SK-N-SH (cell line): ENCODE data around the gene SLC7A1. TPM values are rescaled to one million over a fixed set of nuclear protein-coding genes. Genes with fewer than 3 reads are reported as not detected.

Source experiments
- ELF1 ChIP-seq: IDR thresholded peaks from 2 replicates; pipeline ENCODE4 v1.4.0; 2012
- EP300 ChIP-seq, 2 experiments: IDR thresholded peaks; 2 replicates each; pipeline versions ENCODE4 v1.4.0 to v1.6.1; 2012; ENCODE audit warnings: borderline replicate concordance in 1 of 2, low read depth in 1 of 2, low read length in 1 of 2
- EZH2phosphoT487 ChIP-seq: fragments of 200-600 bp; sonication (generic); IDR thresholded peaks from 2 replicates; pipeline ENCODE4 v1.6.1; 2017; ENCODE audit warnings: low read depth, mixed run types, mild to moderate bottlenecking, antibody characterized with exemption, moderate library complexity, borderline replicate concordance
- GATA2 ChIP-seq: sonication (generic); formaldehyde crosslinking; IDR thresholded peaks from 2 replicates; pipeline ENCODE4 v1.5.0; 2020; ENCODE audit warnings: mild to moderate bottlenecking, missing genetic modification reagents
- JUND ChIP-seq: IDR thresholded peaks from 2 replicates; pipeline ENCODE4 v1.4.0; 2012
- MEF2A ChIP-seq: IDR thresholded peaks from 2 replicates; pipeline ENCODE4 v1.4.0; 2012; ENCODE audit warnings: low read depth, borderline replicate concordance
- MXI1 ChIP-seq: IDR thresholded peaks from 2 replicates; pipeline ENCODE4 v1.6.1; 2012; ENCODE audit warnings: mild to moderate bottlenecking, low read depth, low read length, improper control_type of control experiment
- POLR2AphosphoS5 ChIP-seq: IDR thresholded peaks from 2 replicates; pipeline ENCODE4 v1.6.1; 2012; ENCODE audit warnings: low read depth, low read length
- RCOR1 ChIP-seq: fragments of 150-350 bp; IDR thresholded peaks from 2 replicates; pipeline ENCODE4 v1.6.1; 2017; ENCODE audit warnings: antibody characterized with exemption, low read length
- RFX5 ChIP-seq: IDR thresholded peaks from 2 replicates; pipeline ENCODE4 v1.6.1; 2012; ENCODE audit warnings: mild to moderate bottlenecking, improper control_type of control experiment, low read length
- TCF12 ChIP-seq: IDR thresholded peaks from 2 replicates; pipeline ENCODE4 v1.4.0; 2012
- TEAD4 ChIP-seq: IDR thresholded peaks from 2 replicates; pipeline ENCODE4 v1.4.0; 2012; ENCODE audit warnings: mild to moderate bottlenecking, borderline replicate concordance; ENCODE audit not compliant: insufficient read depth
- YY1 ChIP-seq: IDR thresholded peaks from 2 replicates; pipeline ENCODE4 v1.4.0; 2012; ENCODE audit warnings: low read depth, mild to moderate bottlenecking
- polyA plus RNA-seq, 3 experiments: library from polyadenylated mRNA; depleted of rRNA; stranded (reverse); fragments of >200 nt; gene quantifications; 2 replicates each; pipeline ENCODE4 v1.2.3, GENCODE V29; 2012
- TF ChIP-seq, protein P1 (sequence below): IDR thresholded peaks from 2 replicates; pipeline ENCODE4 v1.6.1; 2012; ENCODE audit warnings: mild to moderate bottlenecking, low read depth, low read length, moderate library complexity
- TF ChIP-seq, protein P2 (sequence below): fragments of 200-600 bp; sonication (generic); IDR thresholded peaks from 2 replicates; pipeline ENCODE4 v1.6.1; 2017; ENCODE audit warnings: antibody characterized with exemption, mild to moderate bottlenecking, moderate library complexity
- TF ChIP-seq, protein P3 (sequence below): fragments of 150-350 bp; IDR thresholded peaks from 2 replicates; pipeline ENCODE4 v1.6.1; 2017; ENCODE audit warnings: antibody characterized with exemption, low read length, low read depth, borderline replicate concordance
- TF ChIP-seq, protein P4 (sequence below): IDR thresholded peaks from 2 replicates; pipeline ENCODE4 v1.4.0; 2012; ENCODE audit warnings: low read depth, borderline replicate concordance

Gene SLC7A1
- polyA plus RNA-seq, 1 of the 3 experiments (the other 2 are of a cell fraction): 14.0 TPM

DNA sequence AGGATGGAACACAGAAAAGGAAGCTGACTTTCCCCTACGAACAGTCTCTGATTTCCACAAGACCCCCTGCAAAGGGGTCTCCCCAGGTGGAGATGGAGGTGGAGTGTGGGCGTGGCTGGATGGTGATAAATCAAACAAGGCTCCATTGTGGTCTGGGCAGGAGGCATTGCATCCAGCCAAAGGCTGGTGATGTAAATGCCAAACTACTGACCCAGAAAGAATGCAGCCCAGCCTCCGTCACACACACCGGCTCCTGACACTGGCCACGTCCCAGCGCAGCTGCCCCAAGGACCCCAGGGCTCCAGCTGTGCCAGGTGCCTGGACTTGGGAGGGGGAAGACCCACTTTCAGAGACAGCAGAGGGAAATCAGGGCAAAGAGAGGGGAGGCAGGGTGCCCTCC lies 6.3 kb downstream of the SLC7A1 start (continued):
- TF ChIP-seq YY1: no peak
- TF ChIP-seq TEAD4: peak; percentile 57; the same call in 1 of the 2 replicates
- TF ChIP-seq, protein P1, sequence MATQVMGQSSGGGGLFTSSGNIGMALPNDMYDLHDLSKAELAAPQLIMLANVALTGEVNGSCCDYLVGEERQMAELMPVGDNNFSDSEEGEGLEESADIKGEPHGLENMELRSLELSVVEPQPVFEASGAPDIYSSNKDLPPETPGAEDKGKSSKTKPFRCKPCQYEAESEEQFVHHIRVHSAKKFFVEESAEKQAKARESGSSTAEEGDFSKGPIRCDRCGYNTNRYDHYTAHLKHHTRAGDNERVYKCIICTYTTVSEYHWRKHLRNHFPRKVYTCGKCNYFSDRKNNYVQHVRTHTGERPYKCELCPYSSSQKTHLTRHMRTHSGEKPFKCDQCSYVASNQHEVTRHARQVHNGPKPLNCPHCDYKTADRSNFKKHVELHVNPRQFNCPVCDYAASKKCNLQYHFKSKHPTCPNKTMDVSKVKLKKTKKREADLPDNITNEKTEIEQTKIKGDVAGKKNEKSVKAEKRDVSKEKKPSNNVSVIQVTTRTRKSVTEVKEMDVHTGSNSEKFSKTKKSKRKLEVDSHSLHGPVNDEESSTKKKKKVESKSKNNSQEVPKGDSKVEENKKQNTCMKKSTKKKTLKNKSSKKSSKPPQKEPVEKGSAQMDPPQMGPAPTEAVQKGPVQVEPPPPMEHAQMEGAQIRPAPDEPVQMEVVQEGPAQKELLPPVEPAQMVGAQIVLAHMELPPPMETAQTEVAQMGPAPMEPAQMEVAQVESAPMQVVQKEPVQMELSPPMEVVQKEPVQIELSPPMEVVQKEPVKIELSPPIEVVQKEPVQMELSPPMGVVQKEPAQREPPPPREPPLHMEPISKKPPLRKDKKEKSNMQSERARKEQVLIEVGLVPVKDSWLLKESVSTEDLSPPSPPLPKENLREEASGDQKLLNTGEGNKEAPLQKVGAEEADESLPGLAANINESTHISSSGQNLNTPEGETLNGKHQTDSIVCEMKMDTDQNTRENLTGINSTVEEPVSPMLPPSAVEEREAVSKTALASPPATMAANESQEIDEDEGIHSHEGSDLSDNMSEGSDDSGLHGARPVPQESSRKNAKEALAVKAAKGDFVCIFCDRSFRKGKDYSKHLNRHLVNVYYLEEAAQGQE: no peak
- TF ChIP-seq RFX5: no peak
- 0 out of 2 replicates have a peak, but pooled peaks have one; percentile 8 for TF ChIP-seq JUND
- no peak for TF ChIP-seq ELF1
- no peak for TF ChIP-seq EZH2phosphoT487
- TF ChIP-seq, protein P2, sequence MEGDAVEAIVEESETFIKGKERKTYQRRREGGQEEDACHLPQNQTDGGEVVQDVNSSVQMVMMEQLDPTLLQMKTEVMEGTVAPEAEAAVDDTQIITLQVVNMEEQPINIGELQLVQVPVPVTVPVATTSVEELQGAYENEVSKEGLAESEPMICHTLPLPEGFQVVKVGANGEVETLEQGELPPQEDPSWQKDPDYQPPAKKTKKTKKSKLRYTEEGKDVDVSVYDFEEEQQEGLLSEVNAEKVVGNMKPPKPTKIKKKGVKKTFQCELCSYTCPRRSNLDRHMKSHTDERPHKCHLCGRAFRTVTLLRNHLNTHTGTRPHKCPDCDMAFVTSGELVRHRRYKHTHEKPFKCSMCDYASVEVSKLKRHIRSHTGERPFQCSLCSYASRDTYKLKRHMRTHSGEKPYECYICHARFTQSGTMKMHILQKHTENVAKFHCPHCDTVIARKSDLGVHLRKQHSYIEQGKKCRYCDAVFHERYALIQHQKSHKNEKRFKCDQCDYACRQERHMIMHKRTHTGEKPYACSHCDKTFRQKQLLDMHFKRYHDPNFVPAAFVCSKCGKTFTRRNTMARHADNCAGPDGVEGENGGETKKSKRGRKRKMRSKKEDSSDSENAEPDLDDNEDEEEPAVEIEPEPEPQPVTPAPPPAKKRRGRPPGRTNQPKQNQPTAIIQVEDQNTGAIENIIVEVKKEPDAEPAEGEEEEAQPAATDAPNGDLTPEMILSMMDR: no peak
- no peak for TF ChIP-seq GATA2 (CRISPR knock-in tag)
- no peak for TF ChIP-seq POLR2AphosphoS5
- TF ChIP-seq MEF2A: no peak
- TF ChIP-seq, protein P3, sequence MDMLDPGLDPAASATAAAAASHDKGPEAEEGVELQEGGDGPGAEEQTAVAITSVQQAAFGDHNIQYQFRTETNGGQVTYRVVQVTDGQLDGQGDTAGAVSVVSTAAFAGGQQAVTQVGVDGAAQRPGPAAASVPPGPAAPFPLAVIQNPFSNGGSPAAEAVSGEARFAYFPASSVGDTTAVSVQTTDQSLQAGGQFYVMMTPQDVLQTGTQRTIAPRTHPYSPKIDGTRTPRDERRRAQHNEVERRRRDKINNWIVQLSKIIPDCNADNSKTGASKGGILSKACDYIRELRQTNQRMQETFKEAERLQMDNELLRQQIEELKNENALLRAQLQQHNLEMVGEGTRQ: no peak
- no peak for TF ChIP-seq RCOR1
- TF ChIP-seq, protein P4, sequence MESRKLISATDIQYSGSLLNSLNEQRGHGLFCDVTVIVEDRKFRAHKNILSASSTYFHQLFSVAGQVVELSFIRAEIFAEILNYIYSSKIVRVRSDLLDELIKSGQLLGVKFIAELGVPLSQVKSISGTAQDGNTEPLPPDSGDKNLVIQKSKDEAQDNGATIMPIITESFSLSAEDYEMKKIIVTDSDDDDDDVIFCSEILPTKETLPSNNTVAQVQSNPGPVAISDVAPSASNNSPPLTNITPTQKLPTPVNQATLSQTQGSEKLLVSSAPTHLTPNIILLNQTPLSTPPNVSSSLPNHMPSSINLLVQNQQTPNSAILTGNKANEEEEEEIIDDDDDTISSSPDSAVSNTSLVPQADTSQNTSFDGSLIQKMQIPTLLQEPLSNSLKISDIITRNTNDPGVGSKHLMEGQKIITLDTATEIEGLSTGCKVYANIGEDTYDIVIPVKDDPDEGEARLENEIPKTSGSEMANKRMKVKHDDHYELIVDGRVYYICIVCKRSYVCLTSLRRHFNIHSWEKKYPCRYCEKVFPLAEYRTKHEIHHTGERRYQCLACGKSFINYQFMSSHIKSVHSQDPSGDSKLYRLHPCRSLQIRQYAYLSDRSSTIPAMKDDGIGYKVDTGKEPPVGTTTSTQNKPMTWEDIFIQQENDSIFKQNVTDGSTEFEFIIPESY: no peak
- peak in 1 of 2 experiments; percentile 12; a peak in 1 of 4 replicates for TF ChIP-seq EP300 (IDR thresholded peaks at IDR 0.05; ENCODE audit: borderline replicate concordance in 1 of 2, low read depth in 1 of 2, low read length in 1 of 2)
- peak; percentile 78 for TF ChIP-seq TCF12
- no peak for TF ChIP-seq MXI1
